Measurements from ENCODE around the gene MLC1. TPM values are rescaled to one million over a fixed set of nuclear protein-coding genes. Genes with fewer than 3 reads are reported as not detected.

MLC1 gene
- total and polyA plus RNA-seq, 8 donors: not detected

DNA sequence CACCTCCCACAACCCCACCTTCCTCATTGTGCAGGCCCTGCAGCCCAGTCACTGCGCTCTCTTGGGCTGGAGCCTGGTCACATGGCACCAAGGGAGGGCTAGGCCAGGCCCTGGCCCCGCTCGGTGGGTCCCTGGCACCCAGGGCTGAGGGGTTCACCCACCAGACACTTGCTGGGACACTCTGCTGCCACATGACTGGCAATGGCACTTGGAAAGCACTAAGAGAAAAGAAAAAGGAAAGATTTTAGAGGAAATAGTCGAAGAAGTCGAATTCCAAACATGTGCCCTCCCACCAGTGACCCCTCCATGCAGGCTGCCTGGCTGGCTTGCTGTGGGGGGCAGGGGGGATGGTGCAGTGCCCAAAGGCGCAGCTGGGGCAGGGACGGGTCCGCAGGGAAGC lies 14.9 kb downstream of the MLC1 start:
- intact Hi-C loops (cut with DNase I; ENCODE audit: low total_unique reads): no loop called here
- TF ChIP-seq EP300 (IDR thresholded peaks at IDR 0.05) (no peak), POLR2A (IDR thresholded peaks at IDR 0.05) (no peak), POLR2AphosphoS5 (IDR thresholded peaks at IDR 0.05) (no peak)
- TF ChIP-seq, protein P1, sequence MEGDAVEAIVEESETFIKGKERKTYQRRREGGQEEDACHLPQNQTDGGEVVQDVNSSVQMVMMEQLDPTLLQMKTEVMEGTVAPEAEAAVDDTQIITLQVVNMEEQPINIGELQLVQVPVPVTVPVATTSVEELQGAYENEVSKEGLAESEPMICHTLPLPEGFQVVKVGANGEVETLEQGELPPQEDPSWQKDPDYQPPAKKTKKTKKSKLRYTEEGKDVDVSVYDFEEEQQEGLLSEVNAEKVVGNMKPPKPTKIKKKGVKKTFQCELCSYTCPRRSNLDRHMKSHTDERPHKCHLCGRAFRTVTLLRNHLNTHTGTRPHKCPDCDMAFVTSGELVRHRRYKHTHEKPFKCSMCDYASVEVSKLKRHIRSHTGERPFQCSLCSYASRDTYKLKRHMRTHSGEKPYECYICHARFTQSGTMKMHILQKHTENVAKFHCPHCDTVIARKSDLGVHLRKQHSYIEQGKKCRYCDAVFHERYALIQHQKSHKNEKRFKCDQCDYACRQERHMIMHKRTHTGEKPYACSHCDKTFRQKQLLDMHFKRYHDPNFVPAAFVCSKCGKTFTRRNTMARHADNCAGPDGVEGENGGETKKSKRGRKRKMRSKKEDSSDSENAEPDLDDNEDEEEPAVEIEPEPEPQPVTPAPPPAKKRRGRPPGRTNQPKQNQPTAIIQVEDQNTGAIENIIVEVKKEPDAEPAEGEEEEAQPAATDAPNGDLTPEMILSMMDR (IDR thresholded peaks at IDR 0.05): no peak
- Histone ChIP-seq H3K4me1 (peaks cover 0 to 12% (median 4%) of the 10 kb centered on the region in 4 donors), H3K36me3 (no peaks in the 10 kb centered on the region), H3K27ac (no peak overlapping the region), H3K27me3 (peaks cover 0 to 44% (median 0%) of the 10 kb centered on the region in 3 donors), H3K9me3 (no peaks in the 10 kb centered on the region), H3K4me3 (no peak overlapping the region)
- 79 to 87% (median 82%) methylated on average over 8 of the region's 8 CpGs for whole genome bisulfite sequencing, 5 donors
- no peak for DNase-seq

DNA sequence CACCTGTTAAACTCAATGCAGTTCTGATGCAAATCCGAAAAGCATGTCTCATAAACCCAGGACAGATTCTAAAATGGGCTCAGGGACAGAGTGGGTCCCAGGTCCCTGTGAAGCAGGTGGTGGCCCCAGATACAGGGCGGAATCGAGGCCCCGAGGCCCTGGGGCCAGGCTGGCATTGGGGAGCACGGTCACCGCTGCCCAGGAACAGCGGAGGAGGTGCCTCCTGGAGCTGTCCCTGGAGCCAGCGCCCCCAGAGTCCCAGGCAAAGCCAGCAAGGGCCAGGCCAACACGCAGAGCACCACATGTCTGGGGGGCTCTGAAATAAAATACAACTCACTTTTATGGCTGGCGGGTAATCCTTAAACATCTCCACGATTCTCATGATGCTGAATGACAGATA lies 17.1 kb downstream of the MLC1 start:
- WGBS, 5 donors: 69 to 90% (median 82%) methylated on average over 6 to 11 of the region's 11 CpGs
- Histone ChIP-seq H3K9me3 (no peaks in the 10 kb centered on the region), H3K36me3 (no peaks in the 10 kb centered on the region), H3K4me3 (no peak overlapping the region), H3K27me3 (peaks cover 0 to 52% (median 0%) of the 10 kb centered on the region in 3 donors), H3K4me1 (no peaks in the 10 kb centered on the region), H3K27ac (no peak overlapping the region)
- TF ChIP-seq POLR2AphosphoS5 (IDR thresholded peaks at IDR 0.05) (no peak), EP300 (IDR thresholded peaks at IDR 0.05) (no peak), POLR2A (IDR thresholded peaks at IDR 0.05) (no peak)
- TF ChIP-seq, protein P1 (IDR thresholded peaks at IDR 0.05): no peak
- intact Hi-C loops (cut with DNase I; ENCODE audit: low total_unique reads): no loop called here
- DNase-seq: no peak

DNA sequence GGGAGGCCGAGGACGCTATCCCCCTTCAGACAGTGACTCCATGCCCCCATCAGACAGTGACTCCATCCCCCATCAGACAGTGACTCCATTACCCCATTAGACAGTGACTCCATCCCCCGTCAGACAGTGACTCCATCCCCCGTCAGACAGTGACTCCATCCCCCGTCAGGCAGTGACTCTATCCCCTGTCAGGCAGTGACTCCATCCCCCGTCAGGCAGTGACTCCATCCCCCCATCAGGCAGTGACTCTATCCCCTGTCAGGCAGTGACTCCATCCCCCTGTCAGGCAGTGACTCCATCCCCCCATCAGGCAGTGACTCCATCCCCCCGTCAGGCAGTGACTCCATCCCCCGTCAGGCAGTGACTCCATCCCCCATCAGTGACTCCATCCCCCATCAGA lies 18.0 kb downstream of the MLC1 start:
- intact Hi-C loops (cut with DNase I; ENCODE audit: low total_unique reads): no loop called here
- Histone ChIP-seq H3K27me3 (peaks cover 0 to 50% (median 0%) of the 10 kb centered on the region in 3 donors), H3K27ac (no peak overlapping the region), H3K36me3 (no peaks in the 10 kb centered on the region), H3K4me1 (no peaks in the 10 kb centered on the region), H3K9me3 (no peaks in the 10 kb centered on the region), H3K4me3 (no peak overlapping the region)
- no peak for DNase-seq
- TF ChIP-seq POLR2AphosphoS5 (IDR thresholded peaks at IDR 0.05) (no peak), EP300 (IDR thresholded peaks at IDR 0.05) (no peak), POLR2A (IDR thresholded peaks at IDR 0.05) (no peak)
- TF ChIP-seq, protein P1 (IDR thresholded peaks at IDR 0.05): no peak
- 66 to 83% (median 73%) methylated on average over 7 to 8 of the region's 8 CpGs for WGBS, 5 donors

DNA sequence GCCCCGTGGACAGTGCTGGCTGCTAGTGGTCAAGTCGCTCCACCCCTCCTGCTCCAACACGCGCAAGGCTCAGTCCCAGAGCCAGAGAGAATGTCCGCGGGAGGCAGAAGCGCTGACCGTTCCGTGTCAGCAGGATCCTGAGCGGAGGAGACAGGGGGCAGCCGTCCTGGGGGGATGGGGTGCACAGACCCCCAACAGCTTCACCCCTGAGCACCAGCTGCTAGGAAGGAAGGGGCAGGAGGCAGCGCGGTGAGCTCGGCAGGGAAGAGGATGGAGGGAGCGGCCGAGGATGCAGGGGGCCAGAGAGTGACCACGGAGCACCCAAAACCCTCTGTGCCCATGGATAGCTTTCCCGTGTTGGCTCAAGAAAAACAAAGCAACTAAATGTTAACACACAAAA lies 20.8 kb downstream of the MLC1 start:
- no peak overlapping the region for H3K27ac ChIP-seq
- intact Hi-C loops (cut with DNase I; ENCODE audit: low total_unique reads): no loop called here
- H3K4me1 ChIP-seq: peaks cover 0 to 8% (median 4%) of the 10 kb centered on the region in 4 donors
- no peaks in the 10 kb centered on the region for H3K9me3 ChIP-seq
- H3K36me3 ChIP-seq: no peaks in the 10 kb centered on the region
- H3K27me3 ChIP-seq: peaks cover 0 to 65% (median 15%) of the 10 kb centered on the region in 3 donors
- 57 to 71% (median 66%) methylated on average over 18 of the region's 18 CpGs for WGBS, 5 donors
- TF ChIP-seq, protein P1 (IDR thresholded peaks at IDR 0.05): no peak
- TF ChIP-seq POLR2AphosphoS5 (IDR thresholded peaks at IDR 0.05): no peak
- TF ChIP-seq EP300 (IDR thresholded peaks at IDR 0.05): no peak
- TF ChIP-seq POLR2A (IDR thresholded peaks at IDR 0.05): no peak
- no peak overlapping the region for H3K4me3 ChIP-seq
- no peak for DNase-seq

All from stomach (tissue), 9 donors.